GM23338 (cell line): ENCODE measurements around the gene MYO1F. TPM values are rescaled to one million over a fixed set of nuclear protein-coding genes. Genes with fewer than 3 reads are reported as not detected.

Experiments
- ATAC-seq: fragments of 200-7000 bp; cut with Tn5 transposase; 3 replicates; pipeline ENCODE4 v1.9.1; 2020
- DNase-seq: peaks from one replicate; pipeline ENCODE4 v3.0.0-alpha.2; 2015; ENCODE audit warnings: low spot score
- H2AFZ ChIP-seq: fragments of 200-600 bp; sonication (generic); 2 replicates; pipeline ENCODE4 v1.8.0; 2016; ENCODE audit warnings: antibody characterized with exemption, mild to moderate bottlenecking, moderate library complexity
- H3F3A ChIP-seq: fragments of 200-600 bp; sonication (generic); replicated peaks from 2 replicates; pipeline ENCODE4 v1.8.0; 2017; ENCODE audit warnings: antibody characterized with exemption, mixed run types, low read depth
- H3K27ac ChIP-seq: fragments of 200-600 bp; sonication (generic); 2 replicates; pipeline ENCODE4 v1.6.1; 2016; ENCODE audit warnings: low read depth
- H3K27me3 ChIP-seq: fragments of 200-600 bp; sonication (generic); 2 replicates; pipeline ENCODE4 v1.8.0; 2016; ENCODE audit warnings: mild to moderate bottlenecking, mixed run types, moderate library complexity; ENCODE audit not compliant: insufficient read depth
- H3K36me3 ChIP-seq: fragments of 200-600 bp; sonication (generic); 2 replicates; pipeline ENCODE4 v1.8.0; 2016; ENCODE audit warnings: mild to moderate bottlenecking; ENCODE audit not compliant: insufficient read depth
- H3K4me1 ChIP-seq: fragments of 200-600 bp; sonication (generic); 2 replicates; pipeline ENCODE4 v1.8.0; 2016; ENCODE audit warnings: mild to moderate bottlenecking, moderate library complexity; ENCODE audit not compliant: insufficient read depth
- H3K4me2 ChIP-seq: fragments of 200-600 bp; sonication (generic); 2 replicates; pipeline ENCODE4 v1.7.1; 2017; ENCODE audit warnings: mixed run types
- H3K4me3 ChIP-seq: fragments of 200-600 bp; sonication (generic); 2 replicates; pipeline ENCODE4 v1.6.1; 2016; ENCODE audit warnings: mixed run types
- H3K79me2 ChIP-seq: fragments of 200-600 bp; sonication (generic); replicated peaks from 2 replicates; pipeline ENCODE4 v1.8.0; 2017; ENCODE audit warnings: mild to moderate bottlenecking; ENCODE audit not compliant: insufficient read depth
- H3K9me2 ChIP-seq: fragments of 200-600 bp; sonication (generic); 2 replicates; pipeline ENCODE4 v1.8.0; 2017; ENCODE audit not compliant: insufficient read depth
- H4K20me1 ChIP-seq: fragments of 200-600 bp; sonication (generic); replicated peaks from 2 replicates; pipeline ENCODE4 v1.8.0; 2017; ENCODE audit warnings: mild to moderate bottlenecking; ENCODE audit not compliant: insufficient read depth
- H3K27ac Mint-ChIP-seq: 2 replicates; pipeline ENCODE4 v1.8.0; 2020; ENCODE audit warnings: inconsistent platforms, mild to moderate bottlenecking, moderate library complexity, mixed read lengths
- H3K27me3 Mint-ChIP-seq: 3 replicates; pipeline ENCODE4 v1.8.0; 2022; ENCODE audit warnings: low read depth, mild to moderate bottlenecking, moderate library complexity, mixed read lengths, inconsistent platforms; ENCODE audit not compliant: insufficient read depth, poor library complexity
- H3K36me3 Mint-ChIP-seq: 3 replicates; pipeline ENCODE4 v1.8.0; 2021; ENCODE audit warnings: low read depth, mild to moderate bottlenecking, inconsistent platforms, moderate library complexity, mixed read lengths
- H3K4me1 Mint-ChIP-seq: 3 replicates; pipeline ENCODE4 v1.8.0; 2020; ENCODE audit warnings: mild to moderate bottlenecking, inconsistent platforms, mixed read lengths
- H3K4me3 Mint-ChIP-seq: 3 replicates; pipeline ENCODE4 v1.8.0; 2021; ENCODE audit warnings: moderate library complexity, mild to moderate bottlenecking, inconsistent platforms, mixed read lengths
- H3K9me3 Mint-ChIP-seq: 3 replicates; pipeline ENCODE4 v1.8.0; 2020; ENCODE audit warnings: moderate library complexity, mild to moderate bottlenecking, inconsistent platforms, mixed read lengths
- CREB1 ChIP-seq: fragments of 250-450 bp; sonication (Bioruptor Pico); IDR thresholded peaks from 2 replicates; pipeline ENCODE4 v1.5.0; 2020; ENCODE audit warnings: low read depth, mild to moderate bottlenecking, moderate library complexity
- ETS1 ChIP-seq: IDR thresholded peaks from 2 replicates; pipeline ENCODE4 v1.6.1; 2016; ENCODE audit warnings: antibody characterized with exemption
- EZH2 ChIP-seq: fragments of 200-600 bp; sonication (generic); IDR thresholded peaks from one replicate; pipeline ENCODE4 v1.8.0; 2017; ENCODE audit warnings: antibody characterized with exemption, mild to moderate bottlenecking, low read depth; ENCODE audit not compliant: unreplicated experiment
- EZH2phosphoT487 ChIP-seq: fragments of 200-600 bp; sonication (generic); IDR thresholded peaks from one replicate; pipeline ENCODE4 v1.8.1; 2018; ENCODE audit warnings: antibody characterized with exemption; ENCODE audit not compliant: unreplicated experiment
- JUNB ChIP-seq: IDR thresholded peaks from one replicate; pipeline ENCODE4 v1.6.1; 2016; ENCODE audit warnings: antibody characterized with exemption; ENCODE audit not compliant: unreplicated experiment
- NANOG ChIP-seq: IDR thresholded peaks from 2 replicates; pipeline ENCODE4 v1.6.1; 2016; ENCODE audit warnings: antibody characterized with exemption, borderline replicate concordance
- POLR2AphosphoS5 ChIP-seq: IDR thresholded peaks from 2 replicates; pipeline ENCODE4 v1.6.1; 2016; ENCODE audit warnings: antibody characterized with exemption, low read depth
- STAT1 ChIP-seq: IDR thresholded peaks from one replicate; pipeline ENCODE4 v1.6.1; 2016; ENCODE audit warnings: antibody characterized with exemption; ENCODE audit not compliant: unreplicated experiment
- ZNF331 ChIP-seq: fragments of 250-450 bp; sonication (Bioruptor Pico); IDR thresholded peaks from 2 replicates; pipeline ENCODE4 v1.5.0; 2020; ENCODE audit warnings: low read depth, mild to moderate bottlenecking, moderate library complexity
- polyA plus RNA-seq: library from polyadenylated mRNA; unstranded; fragments of >200 nt; fragmentation: Nextera tagmentation; extraction: Ambion mirVana; gene quantifications from 2 replicates; pipeline ENCODE4 v1.2.1, GENCODE V29; 2016
- total RNA-seq: library from RNA; depleted of rRNA; stranded (reverse); fragments of >200 nt; shearing (Covaris generic); gene quantifications from 2 replicates; pipeline ENCODE4 v1.2.3, GENCODE V29; 2014
- TF ChIP-seq, protein P1 (sequence below): IDR thresholded peaks from one replicate; pipeline ENCODE4 v1.6.1; 2018; ENCODE audit warnings: antibody characterized with exemption; ENCODE audit not compliant: unreplicated experiment

The MYO1F gene
- total and polyA plus RNA-seq, 2 experiments from 2014 or later, result 3.9 to 5.7 TPM

DNA sequence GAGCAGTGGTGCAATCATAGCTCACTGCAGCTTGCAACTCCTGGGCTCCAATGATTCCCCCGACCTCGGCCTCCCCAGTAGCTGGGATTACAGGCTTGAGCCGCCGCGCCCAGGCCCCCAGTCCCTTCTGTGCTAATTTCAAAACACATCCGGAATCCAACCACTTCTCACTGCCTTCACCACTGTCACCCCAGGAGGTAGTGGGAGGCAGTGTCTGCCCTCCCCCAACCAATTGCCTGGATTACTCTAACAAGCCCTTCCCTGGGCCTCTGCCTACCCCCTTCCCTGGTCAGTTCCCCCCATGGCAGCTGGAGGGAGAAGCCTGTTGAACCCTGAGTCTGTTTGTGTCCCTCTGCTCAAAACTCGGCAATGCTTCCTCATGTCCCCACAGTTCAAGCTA, 77.1 kb downstream of the MYO1F start (continued):
- TF ChIP-seq, protein P1, sequence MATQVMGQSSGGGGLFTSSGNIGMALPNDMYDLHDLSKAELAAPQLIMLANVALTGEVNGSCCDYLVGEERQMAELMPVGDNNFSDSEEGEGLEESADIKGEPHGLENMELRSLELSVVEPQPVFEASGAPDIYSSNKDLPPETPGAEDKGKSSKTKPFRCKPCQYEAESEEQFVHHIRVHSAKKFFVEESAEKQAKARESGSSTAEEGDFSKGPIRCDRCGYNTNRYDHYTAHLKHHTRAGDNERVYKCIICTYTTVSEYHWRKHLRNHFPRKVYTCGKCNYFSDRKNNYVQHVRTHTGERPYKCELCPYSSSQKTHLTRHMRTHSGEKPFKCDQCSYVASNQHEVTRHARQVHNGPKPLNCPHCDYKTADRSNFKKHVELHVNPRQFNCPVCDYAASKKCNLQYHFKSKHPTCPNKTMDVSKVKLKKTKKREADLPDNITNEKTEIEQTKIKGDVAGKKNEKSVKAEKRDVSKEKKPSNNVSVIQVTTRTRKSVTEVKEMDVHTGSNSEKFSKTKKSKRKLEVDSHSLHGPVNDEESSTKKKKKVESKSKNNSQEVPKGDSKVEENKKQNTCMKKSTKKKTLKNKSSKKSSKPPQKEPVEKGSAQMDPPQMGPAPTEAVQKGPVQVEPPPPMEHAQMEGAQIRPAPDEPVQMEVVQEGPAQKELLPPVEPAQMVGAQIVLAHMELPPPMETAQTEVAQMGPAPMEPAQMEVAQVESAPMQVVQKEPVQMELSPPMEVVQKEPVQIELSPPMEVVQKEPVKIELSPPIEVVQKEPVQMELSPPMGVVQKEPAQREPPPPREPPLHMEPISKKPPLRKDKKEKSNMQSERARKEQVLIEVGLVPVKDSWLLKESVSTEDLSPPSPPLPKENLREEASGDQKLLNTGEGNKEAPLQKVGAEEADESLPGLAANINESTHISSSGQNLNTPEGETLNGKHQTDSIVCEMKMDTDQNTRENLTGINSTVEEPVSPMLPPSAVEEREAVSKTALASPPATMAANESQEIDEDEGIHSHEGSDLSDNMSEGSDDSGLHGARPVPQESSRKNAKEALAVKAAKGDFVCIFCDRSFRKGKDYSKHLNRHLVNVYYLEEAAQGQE, result no peak
- no peak for TF ChIP-seq POLR2AphosphoS5

- no peaks in the 10 kb centered on the region for H3K36me3 ChIP-seq
- no peak overlapping the region for H3K27ac ChIP-seq
- no peak overlapping the region for H3K4me3 ChIP-seq
- Mint-ChIP-seq H3K36me3 (no peaks in the 10 kb centered on the region), H3K27ac (no peak overlapping the region), H3K4me1 (peaks cover 14% of the 10 kb centered on the region), H3K9me3 (no peaks in the 10 kb centered on the region), H3K4me3 (no peak overlapping the region), H3K27me3 (peaks cover 19% of the 10 kb centered on the region)
- peak; percentile 28 for DNase-seq
- no peaks in the 10 kb centered on the region for H3K79me2 ChIP-seq
- H3F3A ChIP-seq, result no peaks in the 10 kb centered on the region
- H3K4me2 ChIP-seq, result no peak overlapping the region
- no peaks in the 10 kb centered on the region for H4K20me1 ChIP-seq
- H3K9me2 ChIP-seq, result no peaks in the 10 kb centered on the region
- H3K27me3 ChIP-seq, result no peaks in the 10 kb centered on the region
- peaks cover 4% of the 10 kb centered on the region for H3K4me1 ChIP-seq
- peak overlapping the region; percentile 66; the same call in 1 of the 2 replicates for H2AFZ ChIP-seq
- no peak for ATAC-seq
- TF ChIP-seq ZNF331 (CRISPR knock-in tag), result no peak
- TF ChIP-seq JUNB, result no peak
- no peak for TF ChIP-seq EZH2
- no peak for TF ChIP-seq CREB1 (CRISPR knock-in tag)
- TF ChIP-seq EZH2phosphoT487, result no peak
- no peak for TF ChIP-seq STAT1
- TF ChIP-seq, protein P1, result no peak
- TF ChIP-seq ETS1, result no peak
- no peak for TF ChIP-seq POLR2AphosphoS5
- TF ChIP-seq NANOG, result no peak
These were observed 78.0 kb downstream of the MYO1F start for GRCh38 chr19:8499048-8499833.
